H9 (cell line): ENCODE results near the gene UBALD2. TPM values are rescaled to one million over a fixed set of nuclear protein-coding genes. Genes with fewer than 3 reads are reported as not detected.
A peak's percentile ranks its signal among the peaks of the same experiment; 100 is the strongest.
"Not testable (repeated sequence)": the region's sequence is repeated elsewhere in the genome, so short reads cannot be mapped to it uniquely, and the experiment has no call there.

ENCODE experiments used
- DNase-seq: peaks from one replicate; pipeline ENCODE4 v3.0.0-alpha.2; 2017
- H2AFZ ChIP-seq: one replicate; pipeline ENCODE4 v1.6.1; 2013; ENCODE audit warnings: mild to moderate bottlenecking, low read length, control low read depth, moderate library complexity
- H2AK5ac ChIP-seq: 2 replicates; pipeline ENCODE4 v1.6.1; 2013; ENCODE audit warnings: low read length, control low read depth, mixed read lengths; ENCODE audit not compliant: insufficient read length
- H2BK120ac ChIP-seq: one replicate; pipeline ENCODE4 v1.6.1; 2013; ENCODE audit warnings: low read depth, mild to moderate bottlenecking, low read length, control low read depth, inconsistent platforms; ENCODE audit not compliant: poor library complexity, severe bottlenecking
- H2BK12ac ChIP-seq: 2 replicates; pipeline ENCODE4 v1.6.1; 2013; ENCODE audit warnings: low read length, control low read depth, mixed read lengths, low read depth; ENCODE audit not compliant: insufficient read length
- H2BK15ac ChIP-seq: 2 replicates; pipeline ENCODE4 v1.6.1; 2013; ENCODE audit warnings: low read depth, low read length, control low read depth
- H2BK20ac ChIP-seq: one replicate; pipeline ENCODE4 v1.6.1; 2013; ENCODE audit warnings: low read depth, mild to moderate bottlenecking, low read length, control low read depth, inconsistent platforms; ENCODE audit not compliant: poor library complexity, severe bottlenecking
- H2BK5ac ChIP-seq: 2 replicates; pipeline ENCODE4 v1.6.1; 2013; ENCODE audit warnings: low read length, control low read depth, mixed read lengths; ENCODE audit not compliant: insufficient read length
- H3K14ac ChIP-seq: 2 replicates; pipeline ENCODE4 v1.6.1; 2013; ENCODE audit warnings: low read length, control low read depth; ENCODE audit not compliant: insufficient read depth
- H3K18ac ChIP-seq: 2 replicates; pipeline ENCODE4 v1.6.1; 2013; ENCODE audit warnings: low read depth, mild to moderate bottlenecking, mixed read lengths, low read length, control low read depth; ENCODE audit not compliant: insufficient read length
- H3K23ac ChIP-seq: 2 replicates; pipeline ENCODE4 v1.6.1; 2013; ENCODE audit warnings: low read length, control low read depth, mixed read lengths, low read depth; ENCODE audit not compliant: insufficient read length
- H3K23me2 ChIP-seq: 2 replicates; pipeline ENCODE4 v1.6.1; 2013; ENCODE audit warnings: low read depth, mild to moderate bottlenecking, mixed read lengths, low read length, control low read depth; ENCODE audit not compliant: insufficient read length, poor library complexity, severe bottlenecking
- H3K27ac ChIP-seq: 2 replicates; pipeline ENCODE4 v1.5.1; 2013; ENCODE audit warnings: low read length, control low read depth, mixed read lengths, low read depth; ENCODE audit not compliant: insufficient read length
- H3K27me3 ChIP-seq: 2 replicates; pipeline ENCODE4 v1.6.1; 2013; ENCODE audit warnings: low read length, control low read depth, inconsistent platforms; ENCODE audit not compliant: insufficient read depth
- H3K4ac ChIP-seq: 2 replicates; pipeline ENCODE4 v1.6.1; 2013; ENCODE audit warnings: low read depth, mild to moderate bottlenecking, control low read depth, inconsistent platforms, low read length, moderate library complexity
- H3K4me1 ChIP-seq: 2 replicates; pipeline ENCODE4 v1.6.1; 2013; ENCODE audit warnings: low read length, control low read depth, inconsistent platforms; ENCODE audit not compliant: insufficient read depth
- H3K4me2 ChIP-seq: 2 replicates; pipeline ENCODE4 v1.6.1; 2013; ENCODE audit warnings: low read length, control low read depth, mixed read lengths; ENCODE audit not compliant: insufficient read length, insufficient read depth
- H3K56ac ChIP-seq: 2 replicates; pipeline ENCODE4 v1.6.1; 2013; ENCODE audit warnings: low read depth, mild to moderate bottlenecking, mixed read lengths, low read length, control low read depth; ENCODE audit not compliant: insufficient read length
- H3K79me1 ChIP-seq: 2 replicates; pipeline ENCODE4 v1.6.1; 2013; ENCODE audit warnings: low read depth, mild to moderate bottlenecking, moderate library complexity, low read length, control low read depth, inconsistent platforms; ENCODE audit not compliant: insufficient read depth, poor library complexity, severe bottlenecking
- H3K79me2 ChIP-seq: 2 replicates; pipeline ENCODE4 v1.6.1; 2013; ENCODE audit warnings: low read length, control low read depth, inconsistent platforms; ENCODE audit not compliant: insufficient read depth
- H3K9ac ChIP-seq: 2 replicates; pipeline ENCODE4 v1.6.1; 2013; ENCODE audit warnings: low read length, control low read depth, mixed read lengths; ENCODE audit not compliant: insufficient read length; ENCODE audit errors: extremely low read depth
- H3K9me3 ChIP-seq: one replicate; pipeline ENCODE4 v1.6.1; 2013; ENCODE audit warnings: low read depth, low read length, inconsistent platforms; ENCODE audit not compliant: control insufficient read depth
- H3T11ph ChIP-seq: one replicate; pipeline ENCODE4 v1.6.1; 2013; ENCODE audit warnings: mild to moderate bottlenecking, low read length, control low read depth, inconsistent platforms
- H4K20me1 ChIP-seq: one replicate; pipeline ENCODE4 v1.6.1; 2013; ENCODE audit not compliant: control insufficient read depth, insufficient read length, insufficient read depth
- H4K5ac ChIP-seq: 2 replicates; pipeline ENCODE4 v1.6.1; 2013; ENCODE audit warnings: low read depth, mild to moderate bottlenecking, mixed read lengths, low read length, control low read depth; ENCODE audit not compliant: insufficient read length
- H4K8ac ChIP-seq: replicated peaks from 2 replicates; pipeline ENCODE4 v1.6.1; 2013; ENCODE audit warnings: low read length, control low read depth, mixed read lengths, low read depth; ENCODE audit not compliant: insufficient read length
- H4K91ac ChIP-seq: 2 replicates; pipeline ENCODE4 v1.6.1; 2013; ENCODE audit warnings: low read depth, mild to moderate bottlenecking, moderate library complexity, mixed read lengths, low read length, control low read depth; ENCODE audit not compliant: insufficient read length
- H3K27ac Mint-ChIP-seq, 3 experiments: 2 replicates in 2 of 3; 3 replicates in 1 of 3; pipeline ENCODE4 v1.8.0; 2020 to 2021; ENCODE audit warnings: mixed read lengths in 3 of 3, mild to moderate bottlenecking in 1 of 3, moderate library complexity in 1 of 3
- H3K27me3 Mint-ChIP-seq: 2 replicates; pipeline ENCODE4 v1.8.0; 2021; ENCODE audit warnings: low read depth, mild to moderate bottlenecking, moderate library complexity, mixed read lengths
- H3K36me3 Mint-ChIP-seq, 3 experiments: 2 replicates in 2 of 3; 3 replicates in 1 of 3; pipeline ENCODE4 v1.8.0; 2020 to 2021; ENCODE audit warnings: low read depth in 3 of 3, mixed read lengths in 3 of 3; ENCODE audit not compliant: insufficient read depth in 1 of 3
- H3K4me1 Mint-ChIP-seq, 2 experiments: 2 replicates each; pipeline ENCODE4 v1.8.0; 2020; ENCODE audit warnings: mixed read lengths in 2 of 2
- H3K4me3 Mint-ChIP-seq, 2 experiments: 2 replicates in 1 of 2; 3 replicates in 1 of 2; pipeline ENCODE4 v1.8.0; 2020 to 2021; ENCODE audit warnings: mild to moderate bottlenecking in 2 of 2, mixed read lengths in 2 of 2, moderate library complexity in 1 of 2
- H3K9me3 Mint-ChIP-seq, 2 experiments: 2 replicates in 1 of 2; 3 replicates in 1 of 2; pipeline ENCODE4 v1.8.0; 2020; ENCODE audit warnings: mild to moderate bottlenecking in 2 of 2, mixed read lengths in 2 of 2, moderate library complexity in 1 of 2
- WGBS: extraction: QIAGEN DNeasy Blood & Tissue Kit; methylation state at CpG from one replicate; pipeline ENCODE4 v1.1.7; 2013; ENCODE audit warnings: missing lambda C conversion rate, low lambda C conversion rate, mixed read lengths; ENCODE audit not compliant: insufficient read length; ENCODE audit errors: extremely low coverage; 5-methylcytosine and 5-hydroxymethylcytosine counted together
- total RNA-seq: library from RNA; stranded (reverse); gene quantifications from 2 replicates; pipeline ENCODE4 v1.2.1, GENCODE V29; 2021
- TF ChIP-seq, protein P1 (sequence below): fragments of 200-600 bp; sonication (generic); conservative IDR thresholded peaks from 3 replicates; pipeline ENCODE4 v1.8.0; 2021; ENCODE audit warnings: antibody characterized with exemption, mild to moderate bottlenecking

The UBALD2 gene
- total RNA-seq, 1 experiment from 2014 or later, result 25.8 TPM

DNA sequence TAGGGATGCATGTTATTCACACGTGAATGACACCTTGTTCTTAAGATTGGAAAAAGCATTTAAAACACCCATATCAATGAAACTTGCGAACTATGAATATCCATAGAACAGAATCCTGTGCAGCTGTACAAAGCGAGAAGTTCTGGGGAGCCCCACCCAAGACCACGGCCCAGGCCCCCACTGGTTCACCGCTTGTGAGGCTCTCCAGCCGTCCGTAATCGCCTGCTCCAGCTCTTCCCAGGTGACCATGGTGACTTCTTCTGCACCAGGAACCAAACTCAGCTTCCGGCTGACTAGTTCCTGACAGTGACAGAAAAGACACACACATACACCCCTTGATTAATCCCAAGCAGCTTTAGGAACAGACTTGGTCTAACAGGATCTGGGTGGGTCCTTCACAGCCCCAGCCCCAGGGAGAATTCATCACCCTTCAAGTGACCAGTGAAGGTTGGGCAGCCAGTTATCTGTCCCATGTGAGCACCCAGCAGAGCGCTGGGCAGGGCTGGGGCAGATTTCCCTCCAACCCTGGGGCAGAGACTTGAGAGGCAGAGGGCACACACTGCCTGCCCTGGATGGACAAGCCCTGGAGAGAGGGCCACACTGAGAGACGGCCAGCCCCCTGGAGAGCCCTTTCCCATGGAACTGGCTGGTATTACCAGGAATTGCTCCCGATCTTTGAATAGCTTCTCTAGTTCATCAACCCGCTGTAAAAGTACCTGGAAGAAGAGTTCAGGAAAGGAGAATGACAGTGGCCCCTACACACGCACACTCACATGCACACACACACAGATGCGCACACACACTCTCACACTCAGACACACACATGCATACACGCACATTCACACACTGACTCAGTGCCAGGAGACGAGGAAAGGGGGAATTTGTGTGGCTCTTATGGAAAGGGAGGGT lies 39.3 kb downstream of the UBALD2 start:
- peaks cover 0 to 2% of the 10 kb centered on the region in 2 experiments; a peak in 1 of 4 replicates for H3K4me1 Mint-ChIP-seq
- H4K8ac ChIP-seq, result no peak overlapping the region
- no peak overlapping the region for H2BK12ac ChIP-seq
- no peak overlapping the region for H3K23ac ChIP-seq
- H3K79me1 ChIP-seq, result no peaks in the 10 kb centered on the region
- no peaks in the 10 kb centered on the region for H4K20me1 ChIP-seq
- no peak overlapping the region for H4K5ac ChIP-seq
- H3K56ac ChIP-seq, result no peak overlapping the region
- H4K91ac ChIP-seq, result no peak overlapping the region
- H3K27me3 Mint-ChIP-seq, result no peaks in the 10 kb centered on the region
- no peak overlapping the region for H3T11ph ChIP-seq
- H2BK15ac ChIP-seq, result no peak overlapping the region
- peak overlapping the region in 1 of 3 experiments; percentile 25; a peak in 2 of 7 replicates for H3K27ac Mint-ChIP-seq
- no peaks in the 10 kb centered on the region for H3K4me1 ChIP-seq
- no peaks in the 10 kb centered on the region for H3K23me2 ChIP-seq
- no peak overlapping the region for H3K4me3 Mint-ChIP-seq
- WGBS, result no CpG with 5 or more reads among the region's 17 CpGs
- H3K4me2 ChIP-seq, result no peak overlapping the region
- no peaks in the 10 kb centered on the region for H3K27me3 ChIP-seq
- H3K79me2 ChIP-seq, result no peaks in the 10 kb centered on the region
- H3K9ac ChIP-seq, result no peak overlapping the region
- no peak overlapping the region for H3K14ac ChIP-seq
- H2BK120ac ChIP-seq, result no peak overlapping the region
- H2AFZ ChIP-seq, result no peak overlapping the region
- H2BK20ac ChIP-seq, result no peak overlapping the region
- no peaks in the 10 kb centered on the region for H3K9me3 Mint-ChIP-seq
- no peak overlapping the region for H2AK5ac ChIP-seq
- H2BK5ac ChIP-seq, result no peak overlapping the region
- no peak overlapping the region for H3K18ac ChIP-seq
- H3K4ac ChIP-seq, result no peak overlapping the region
- no peaks in the 10 kb centered on the region for H3K9me3 ChIP-seq
- DNase-seq, result no peak
- TF ChIP-seq, protein P1, sequence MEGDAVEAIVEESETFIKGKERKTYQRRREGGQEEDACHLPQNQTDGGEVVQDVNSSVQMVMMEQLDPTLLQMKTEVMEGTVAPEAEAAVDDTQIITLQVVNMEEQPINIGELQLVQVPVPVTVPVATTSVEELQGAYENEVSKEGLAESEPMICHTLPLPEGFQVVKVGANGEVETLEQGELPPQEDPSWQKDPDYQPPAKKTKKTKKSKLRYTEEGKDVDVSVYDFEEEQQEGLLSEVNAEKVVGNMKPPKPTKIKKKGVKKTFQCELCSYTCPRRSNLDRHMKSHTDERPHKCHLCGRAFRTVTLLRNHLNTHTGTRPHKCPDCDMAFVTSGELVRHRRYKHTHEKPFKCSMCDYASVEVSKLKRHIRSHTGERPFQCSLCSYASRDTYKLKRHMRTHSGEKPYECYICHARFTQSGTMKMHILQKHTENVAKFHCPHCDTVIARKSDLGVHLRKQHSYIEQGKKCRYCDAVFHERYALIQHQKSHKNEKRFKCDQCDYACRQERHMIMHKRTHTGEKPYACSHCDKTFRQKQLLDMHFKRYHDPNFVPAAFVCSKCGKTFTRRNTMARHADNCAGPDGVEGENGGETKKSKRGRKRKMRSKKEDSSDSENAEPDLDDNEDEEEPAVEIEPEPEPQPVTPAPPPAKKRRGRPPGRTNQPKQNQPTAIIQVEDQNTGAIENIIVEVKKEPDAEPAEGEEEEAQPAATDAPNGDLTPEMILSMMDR, result no peak
- H3K27ac ChIP-seq, result no peak overlapping the region
- peaks cover 0 to 4% (median 2%) of the 10 kb centered on the region in 3 experiments; a peak in 5 of 7 replicates for H3K36me3 Mint-ChIP-seq

DNA sequence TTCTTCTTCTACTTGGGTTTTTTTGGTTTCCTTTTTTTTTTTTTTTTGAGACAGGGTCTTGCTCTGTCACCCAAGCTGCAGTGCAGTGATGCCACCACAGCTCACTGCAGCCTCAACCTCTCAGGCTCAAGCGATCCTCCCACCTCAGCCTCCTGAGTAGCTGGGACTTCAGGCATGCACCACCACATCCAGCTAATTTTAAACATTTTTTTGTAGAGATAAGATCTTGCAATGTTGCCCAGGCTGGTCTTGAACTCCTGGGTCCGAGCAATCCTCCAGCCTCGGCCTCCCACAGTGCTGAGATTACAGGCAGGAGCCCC lies 39.9 kb downstream of the UBALD2 start:
- H3K27me3 Mint-ChIP-seq, H3K27ac Mint-ChIP-seq, H3K79me2 ChIP-seq: not testable (repeated sequence)

More for the DNA sequence above, 39.9 kb downstream of the UBALD2 start:
- H3K4me3 Mint-ChIP-seq, H3K56ac ChIP-seq, H2BK120ac ChIP-seq, H3K27ac ChIP-seq, H3K4me1 Mint-ChIP-seq, H3K4me2 ChIP-seq, H4K5ac ChIP-seq, H2AK5ac ChIP-seq, H3K4me1 ChIP-seq, H3K27me3 ChIP-seq, H3K23me2 ChIP-seq, H3K23ac ChIP-seq, H2BK20ac ChIP-seq, H3K18ac ChIP-seq, DNase-seq, H3K9me3 Mint-ChIP-seq, H2AFZ ChIP-seq, H4K8ac ChIP-seq, H2BK15ac ChIP-seq, H3K9ac ChIP-seq, H3K36me3 Mint-ChIP-seq, H4K91ac ChIP-seq, H3K79me1 ChIP-seq, H2BK12ac ChIP-seq, H3K4ac ChIP-seq, H4K20me1 ChIP-seq, H3K9me3 ChIP-seq, H3T11ph ChIP-seq, H2BK5ac ChIP-seq, H3K14ac ChIP-seq: not testable (repeated sequence)
- no CpG with 5 or more reads among the region's 3 CpGs for WGBS
